Gastrocnemius medialis (tissue), 4 donors: ENCODE results near the gene KRTAP1-5.

Experiments used
- POLR2A ChIP-seq, 2 donors: fragments of 450-650 bp; IDR thresholded peaks; one replicate each; pipeline ENCODE4 v1.6.1; 2017; ENCODE audit warnings: antibody characterized with exemption in 2 of 2, mild to moderate bottlenecking in 2 of 2, moderate library complexity in 2 of 2
- TF ChIP-seq, protein P1 (sequence below), 5 experiments: fragments of 450-650 bp in 3 of 5; fragments of 200-600 bp in 2 of 5; sonication (generic) in 2 of 5; IDR thresholded peaks in 4 of 5; conservative IDR thresholded peaks in 1 of 5; 1 replicate in 4 of 5; 2 replicates in 1 of 5; pipeline ENCODE4 v1.5.1; 2016 to 2019; ENCODE audit warnings: antibody characterized with exemption in 5 of 5, mild to moderate bottlenecking in 3 of 5, moderate library complexity in 3 of 5

DNA sequence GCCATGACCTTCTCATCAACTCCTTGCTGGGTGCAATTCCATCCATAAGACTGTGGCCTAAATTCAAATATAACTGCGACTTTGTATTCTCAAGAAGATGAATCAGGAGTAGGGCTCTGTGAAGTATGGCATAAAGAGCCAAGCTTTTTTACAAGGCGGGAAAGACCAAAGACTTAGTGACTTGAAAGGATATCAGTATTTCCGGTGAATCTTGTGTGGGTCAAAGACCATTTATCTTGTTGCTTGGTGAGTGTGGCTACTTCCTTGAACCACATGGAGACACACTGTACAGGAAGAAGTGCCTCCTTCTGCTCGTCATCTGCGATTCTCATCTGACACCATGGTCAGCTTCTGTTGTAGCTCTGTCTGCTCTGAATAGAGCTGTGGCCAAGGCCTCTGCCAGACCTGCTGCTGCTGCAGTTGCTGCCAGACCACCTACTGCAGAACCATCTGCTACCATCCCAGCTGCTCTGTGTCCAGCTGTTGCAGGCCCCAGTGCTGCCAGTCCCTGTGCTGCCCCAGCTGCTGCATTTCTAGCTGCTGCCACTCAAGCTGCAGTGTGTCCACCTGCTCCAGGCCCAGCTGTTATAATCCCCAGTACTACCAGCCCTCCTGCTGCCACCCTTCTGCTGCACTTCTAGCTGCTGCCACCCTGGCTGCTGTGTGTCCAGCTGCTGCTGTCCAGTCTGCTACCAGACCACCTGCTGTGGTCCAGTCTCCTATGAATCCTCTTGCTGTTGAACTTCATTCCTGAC lies 44.8 kb upstream of the KRTAP1-5 start:
- TF ChIP-seq, protein P1, sequence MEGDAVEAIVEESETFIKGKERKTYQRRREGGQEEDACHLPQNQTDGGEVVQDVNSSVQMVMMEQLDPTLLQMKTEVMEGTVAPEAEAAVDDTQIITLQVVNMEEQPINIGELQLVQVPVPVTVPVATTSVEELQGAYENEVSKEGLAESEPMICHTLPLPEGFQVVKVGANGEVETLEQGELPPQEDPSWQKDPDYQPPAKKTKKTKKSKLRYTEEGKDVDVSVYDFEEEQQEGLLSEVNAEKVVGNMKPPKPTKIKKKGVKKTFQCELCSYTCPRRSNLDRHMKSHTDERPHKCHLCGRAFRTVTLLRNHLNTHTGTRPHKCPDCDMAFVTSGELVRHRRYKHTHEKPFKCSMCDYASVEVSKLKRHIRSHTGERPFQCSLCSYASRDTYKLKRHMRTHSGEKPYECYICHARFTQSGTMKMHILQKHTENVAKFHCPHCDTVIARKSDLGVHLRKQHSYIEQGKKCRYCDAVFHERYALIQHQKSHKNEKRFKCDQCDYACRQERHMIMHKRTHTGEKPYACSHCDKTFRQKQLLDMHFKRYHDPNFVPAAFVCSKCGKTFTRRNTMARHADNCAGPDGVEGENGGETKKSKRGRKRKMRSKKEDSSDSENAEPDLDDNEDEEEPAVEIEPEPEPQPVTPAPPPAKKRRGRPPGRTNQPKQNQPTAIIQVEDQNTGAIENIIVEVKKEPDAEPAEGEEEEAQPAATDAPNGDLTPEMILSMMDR (IDR thresholded peaks at IDR 0.05 in 4 of 5, conservative IDR thresholded peaks at IDR 0.05 in 1 of 5), result no peak
- no peak for TF ChIP-seq POLR2A (IDR thresholded peaks at IDR 0.05)
